ENCODE data around the gene ANKRD62.

Gene ANKRD62

GRCh38 chr18:12098374-12098773, 4.7 kb downstream of the ANKRD62 start:
- Mint-ChIP-seq H3K27me3 (ENCODE audit: low read depth) (peaks cover 5% of the 10 kb centered on the region), H3K4me1 (peaks cover 13% of the 10 kb centered on the region), H3K36me3 (ENCODE audit: low read depth) (no peaks in the 10 kb centered on the region), H3K27ac (no peak overlapping the region), H3K9me3 (no peaks in the 10 kb centered on the region), H3K4me3 (no peak overlapping the region)
- no peak for TF ChIP-seq CTCF (IDR thresholded peaks at IDR 0.05; ENCODE audit: unreplicated experiment in 3 of 3)

GRCh38 chr18:12099160-12099559, 5.5 kb downstream of the ANKRD62 start:
- Mint-ChIP-seq H3K4me1 (peaks cover 13% of the 10 kb centered on the region), H3K27ac (no peak overlapping the region), H3K9me3 (no peaks in the 10 kb centered on the region), H3K4me3 (no peak overlapping the region), H3K27me3 (ENCODE audit: low read depth) (peaks cover 6% of the 10 kb centered on the region), H3K36me3 (ENCODE audit: low read depth) (no peaks in the 10 kb centered on the region)
- no peak for TF ChIP-seq CTCF (IDR thresholded peaks at IDR 0.05; ENCODE audit: unreplicated experiment in 3 of 3)

- Mint-ChIP-seq H3K4me1 (peaks cover 13% of the 10 kb centered on the region), H3K9me3 (no peaks in the 10 kb centered on the region), H3K27me3 (ENCODE audit: low read depth) (peaks cover 11% of the 10 kb centered on the region), H3K36me3 (ENCODE audit: low read depth) (no peaks in the 10 kb centered on the region), H3K4me3 (no peak overlapping the region), H3K27ac (no peak overlapping the region)
- no peak for TF ChIP-seq CTCF (IDR thresholded peaks at IDR 0.05; ENCODE audit: unreplicated experiment in 3 of 3)
These were observed 7.6 kb downstream of the ANKRD62 start for GRCh38 chr18:12101266-12101665.

- Mint-ChIP-seq H3K4me1 (peaks cover 13% of the 10 kb centered on the region), H3K9me3 (no peaks in the 10 kb centered on the region), H3K4me3 (no peak overlapping the region), H3K27ac (peak overlapping the region in 1 of 3 experiments; percentile 41), H3K27me3 (ENCODE audit: low read depth) (peaks cover 11% of the 10 kb centered on the region), H3K36me3 (ENCODE audit: low read depth) (no peaks in the 10 kb centered on the region)
- TF ChIP-seq CTCF (IDR thresholded peaks at IDR 0.05; ENCODE audit: unreplicated experiment in 3 of 3), result no peak
These were observed 8.6 kb downstream of the ANKRD62 start for GRCh38 chr18:12102136-12102842.

- no peaks in the 10 kb centered on the region for H3K36me3 Mint-ChIP-seq (ENCODE audit: low read depth)
- peaks cover 13% of the 10 kb centered on the region for H3K4me1 Mint-ChIP-seq
- TF ChIP-seq CTCF (IDR thresholded peaks at IDR 0.05; ENCODE audit: unreplicated experiment in 3 of 3), result no peak
- H3K4me3 Mint-ChIP-seq, result no peak overlapping the region
- H3K9me3 Mint-ChIP-seq, result peaks cover 1% of the 10 kb centered on the region
- peaks cover 18% of the 10 kb centered on the region for H3K27me3 Mint-ChIP-seq (ENCODE audit: low read depth)
- H3K27ac Mint-ChIP-seq, result no peak overlapping the region
These were observed 12.8 kb downstream of the ANKRD62 start for GRCh38 chr18:12106471-12106870.

GRCh38 chr18:12109836-12110235, 16.2 kb downstream of the ANKRD62 start:
- Mint-ChIP-seq H3K27me3 (ENCODE audit: low read depth) (peaks cover 12% of the 10 kb centered on the region), H3K36me3 (ENCODE audit: low read depth) (no peaks in the 10 kb centered on the region), H3K27ac (no peak overlapping the region), H3K4me3 (no peak overlapping the region), H3K4me1 (no peaks in the 10 kb centered on the region), H3K9me3 (peaks cover 6% of the 10 kb centered on the region)
- no peak for TF ChIP-seq CTCF (IDR thresholded peaks at IDR 0.05; ENCODE audit: unreplicated experiment in 3 of 3)
